Endodermal cell (in vitro differentiated cells): ENCODE results near the gene RAB7B. TPM values are rescaled to one million over a fixed set of nuclear protein-coding genes. Genes with fewer than 3 reads are reported as not detected.

Experiments
- DNase-seq: peaks from one replicate; pipeline ENCODE4 v3.0.0-alpha.2; 2017
- H3K27ac ChIP-seq: 2 replicates; pipeline ENCODE4 v1.5.1; 2013; ENCODE audit warnings: mild to moderate bottlenecking, low read depth, low read length, moderate library complexity
- H3K27me3 ChIP-seq: 2 replicates; pipeline ENCODE4 v1.6.1; 2013; ENCODE audit warnings: mild to moderate bottlenecking, low read length, moderate library complexity; ENCODE audit not compliant: insufficient read depth, control insufficient read depth, poor library complexity, severe bottlenecking
- H3K36me3 ChIP-seq: 2 replicates; pipeline ENCODE4 v1.7.0; 2013; ENCODE audit warnings: mild to moderate bottlenecking, low read length, moderate library complexity; ENCODE audit not compliant: control insufficient read depth, insufficient read depth
- H3K4me1 ChIP-seq: one replicate; pipeline ENCODE4 v1.7.0; 2013; ENCODE audit warnings: low read length; ENCODE audit not compliant: control insufficient read depth, insufficient read depth
- H3K4me3 ChIP-seq: 2 replicates; pipeline ENCODE4 v1.5.1; 2013; ENCODE audit warnings: mild to moderate bottlenecking, low read length, moderate library complexity
- H3K9ac ChIP-seq: 2 replicates; pipeline ENCODE4 v1.6.1; 2013; ENCODE audit warnings: mild to moderate bottlenecking, low read length, moderate library complexity; ENCODE audit not compliant: poor library complexity, severe bottlenecking; ENCODE audit errors: extremely low read depth
- H3K9me3 ChIP-seq: 2 replicates; pipeline ENCODE4 v1.6.1; 2013; ENCODE audit warnings: mild to moderate bottlenecking, low read length, moderate library complexity; ENCODE audit not compliant: control insufficient read depth
- H3K27ac Mint-ChIP-seq: 2 replicates; pipeline ENCODE4 v1.8.0; 2020; ENCODE audit warnings: mixed read lengths
- H3K27me3 Mint-ChIP-seq: 2 replicates; pipeline ENCODE4 v1.8.0; 2021; ENCODE audit warnings: mild to moderate bottlenecking, mixed read lengths; ENCODE audit not compliant: insufficient read depth
- H3K36me3 Mint-ChIP-seq: 2 replicates; pipeline ENCODE4 v1.8.0; 2020; ENCODE audit warnings: low read depth, mixed read lengths
- H3K4me1 Mint-ChIP-seq: 2 replicates; pipeline ENCODE4 v1.8.0; 2020; ENCODE audit warnings: mixed read lengths
- H3K4me3 Mint-ChIP-seq: 2 replicates; pipeline ENCODE4 v1.8.0; 2020; ENCODE audit warnings: mild to moderate bottlenecking, moderate library complexity, mixed read lengths
- H3K9me3 Mint-ChIP-seq: 2 replicates; pipeline ENCODE4 v1.8.0; 2020; ENCODE audit warnings: mild to moderate bottlenecking, mixed read lengths
- CTCF ChIP-seq: fragments of 200-600 bp; sonication (generic); conservative IDR thresholded peaks from 2 replicates; pipeline ENCODE4 v1.5.0; 2021; ENCODE audit warnings: antibody characterized with exemption, mild to moderate bottlenecking
- WGBS, 2 experiments: methylation state at CpG; one replicate each; pipeline versions ENCODE4 v1.1.5 to v1.1.7; 2013; ENCODE audit warnings: missing lambda C conversion rate in 2 of 2, mixed read lengths in 1 of 2; ENCODE audit not compliant: insufficient coverage in 1 of 2, insufficient read length in 1 of 2; 5-methylcytosine and 5-hydroxymethylcytosine counted together
- total RNA-seq, 2 donors: library from RNA; stranded (reverse); fragmentation: NEBNext Ultra II Directional in 1 of 2; extraction: Animal tissue kit (Norgen Biotek cat#: 25700) in 1 of 2; gene quantifications; 2 replicates in 1 of 2; 3 replicates in 1 of 2; pipeline ENCODE4 v1.2.1, GENCODE V29; 2021

The RAB7B gene
- total RNA-seq, 2 donors from 2014 or later, result not detected

- Mint-ChIP-seq H3K9me3 (no peaks in the 10 kb centered on the region), H3K27ac (no peak overlapping the region), H3K4me3 (no peak overlapping the region), H3K36me3 (no peaks in the 10 kb centered on the region), H3K4me1 (peaks cover 6% of the 10 kb centered on the region), H3K27me3 (peaks cover 6% of the 10 kb centered on the region)
- Histone ChIP-seq H3K4me3 (no peak overlapping the region), H3K9ac (no peak overlapping the region), H3K36me3 (no peaks in the 10 kb centered on the region), H3K27me3 (no peaks in the 10 kb centered on the region), H3K27ac (no peak overlapping the region), H3K9me3 (no peaks in the 10 kb centered on the region), H3K4me1 (no peaks in the 10 kb centered on the region)
- no peak for DNase-seq
- WGBS, 2 experiments, result 86 to 95% methylated on average over 3 to 5 of the region's 5 CpGs
- no peak for TF ChIP-seq CTCF
These were observed 11.4 kb upstream of the RAB7B start for GRCh38 chr1:206014601-206015000.

GRCh38 chr1:206013026-206013795 lies 10.0 kb upstream of the RAB7B start:
- H3K36me3 Mint-ChIP-seq, result no peaks in the 10 kb centered on the region
- Histone ChIP-seq H3K27me3 (no peaks in the 10 kb centered on the region), H3K9ac (no peak overlapping the region), H3K36me3 (no peaks in the 10 kb centered on the region), H3K4me1 (no peaks in the 10 kb centered on the region), H3K4me3 (no peak overlapping the region), H3K9me3 (no peaks in the 10 kb centered on the region), H3K27ac (no peak overlapping the region)
- H3K4me3 Mint-ChIP-seq, result no peak overlapping the region
- H3K27ac Mint-ChIP-seq, result no peak overlapping the region
- peaks cover 6% of the 10 kb centered on the region for H3K27me3 Mint-ChIP-seq
- peaks cover 6% of the 10 kb centered on the region for H3K4me1 Mint-ChIP-seq
- TF ChIP-seq CTCF, result no peak
- DNase-seq, result peak; percentile 13
- no peaks in the 10 kb centered on the region for H3K9me3 Mint-ChIP-seq
- whole genome bisulfite sequencing, 2 experiments, result 94 to 100% methylated on average over 4 to 6 of the region's 6 CpGs

- Mint-ChIP-seq H3K27me3 (peaks cover 2% of the 10 kb centered on the region), H3K27ac (no peak overlapping the region), H3K4me3 (no peak overlapping the region), H3K4me1 (peaks cover 6% of the 10 kb centered on the region), H3K36me3 (no peaks in the 10 kb centered on the region), H3K9me3 (no peaks in the 10 kb centered on the region)
- no peak overlapping the region for H3K9ac ChIP-seq
- H3K27me3 ChIP-seq, result no peaks in the 10 kb centered on the region
- no peaks in the 10 kb centered on the region for H3K4me1 ChIP-seq
- no peak overlapping the region for H3K4me3 ChIP-seq
- no peak overlapping the region for H3K27ac ChIP-seq
- TF ChIP-seq CTCF, result no peak
- WGBS, 2 experiments, result 78 to 87% methylated on average over 8 to 17 of the region's 17 CpGs
- DNase-seq, result peak; percentile 73
- H3K36me3 ChIP-seq, result no peaks in the 10 kb centered on the region
- H3K9me3 ChIP-seq, result no peaks in the 10 kb centered on the region
These were observed 9.1 kb upstream of the RAB7B start for GRCh38 chr1:206012086-206012859.
